ENCODE results near the gene TMIGD1.

Gene TMIGD1

DNA sequence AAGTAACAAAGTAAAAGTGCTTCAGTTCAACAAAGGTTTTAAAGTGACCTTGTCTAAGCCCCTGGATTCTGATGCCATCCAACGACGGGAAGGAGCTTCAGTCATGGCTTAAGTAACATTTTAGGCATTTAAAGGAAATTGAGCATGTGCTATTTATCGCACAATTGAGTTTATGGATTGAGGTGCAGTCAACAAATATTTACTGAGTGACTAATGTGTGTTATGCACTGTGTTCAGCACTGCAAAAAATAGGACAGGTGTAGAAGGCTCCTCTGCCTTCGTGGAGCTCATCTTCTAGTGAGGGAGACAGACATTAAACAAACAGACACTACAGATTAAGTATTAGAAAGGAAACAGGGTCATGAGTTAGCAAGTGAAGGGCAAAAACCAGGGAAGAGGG is 12.5 kb downstream of the TMIGD1 start:
- DNase-seq (ENCODE audit: low read depth in 1 of 2, low spot score in 1 of 2) = no peak
- no peak overlapping the region for H3K27ac ChIP-seq (replicated peaks)
- TF ChIP-seq, protein P1, sequence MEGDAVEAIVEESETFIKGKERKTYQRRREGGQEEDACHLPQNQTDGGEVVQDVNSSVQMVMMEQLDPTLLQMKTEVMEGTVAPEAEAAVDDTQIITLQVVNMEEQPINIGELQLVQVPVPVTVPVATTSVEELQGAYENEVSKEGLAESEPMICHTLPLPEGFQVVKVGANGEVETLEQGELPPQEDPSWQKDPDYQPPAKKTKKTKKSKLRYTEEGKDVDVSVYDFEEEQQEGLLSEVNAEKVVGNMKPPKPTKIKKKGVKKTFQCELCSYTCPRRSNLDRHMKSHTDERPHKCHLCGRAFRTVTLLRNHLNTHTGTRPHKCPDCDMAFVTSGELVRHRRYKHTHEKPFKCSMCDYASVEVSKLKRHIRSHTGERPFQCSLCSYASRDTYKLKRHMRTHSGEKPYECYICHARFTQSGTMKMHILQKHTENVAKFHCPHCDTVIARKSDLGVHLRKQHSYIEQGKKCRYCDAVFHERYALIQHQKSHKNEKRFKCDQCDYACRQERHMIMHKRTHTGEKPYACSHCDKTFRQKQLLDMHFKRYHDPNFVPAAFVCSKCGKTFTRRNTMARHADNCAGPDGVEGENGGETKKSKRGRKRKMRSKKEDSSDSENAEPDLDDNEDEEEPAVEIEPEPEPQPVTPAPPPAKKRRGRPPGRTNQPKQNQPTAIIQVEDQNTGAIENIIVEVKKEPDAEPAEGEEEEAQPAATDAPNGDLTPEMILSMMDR (IDR thresholded peaks at IDR 0.05; ENCODE audit: insufficient read depth, low read length) = no peak
- TF ChIP-seq, protein P2, sequence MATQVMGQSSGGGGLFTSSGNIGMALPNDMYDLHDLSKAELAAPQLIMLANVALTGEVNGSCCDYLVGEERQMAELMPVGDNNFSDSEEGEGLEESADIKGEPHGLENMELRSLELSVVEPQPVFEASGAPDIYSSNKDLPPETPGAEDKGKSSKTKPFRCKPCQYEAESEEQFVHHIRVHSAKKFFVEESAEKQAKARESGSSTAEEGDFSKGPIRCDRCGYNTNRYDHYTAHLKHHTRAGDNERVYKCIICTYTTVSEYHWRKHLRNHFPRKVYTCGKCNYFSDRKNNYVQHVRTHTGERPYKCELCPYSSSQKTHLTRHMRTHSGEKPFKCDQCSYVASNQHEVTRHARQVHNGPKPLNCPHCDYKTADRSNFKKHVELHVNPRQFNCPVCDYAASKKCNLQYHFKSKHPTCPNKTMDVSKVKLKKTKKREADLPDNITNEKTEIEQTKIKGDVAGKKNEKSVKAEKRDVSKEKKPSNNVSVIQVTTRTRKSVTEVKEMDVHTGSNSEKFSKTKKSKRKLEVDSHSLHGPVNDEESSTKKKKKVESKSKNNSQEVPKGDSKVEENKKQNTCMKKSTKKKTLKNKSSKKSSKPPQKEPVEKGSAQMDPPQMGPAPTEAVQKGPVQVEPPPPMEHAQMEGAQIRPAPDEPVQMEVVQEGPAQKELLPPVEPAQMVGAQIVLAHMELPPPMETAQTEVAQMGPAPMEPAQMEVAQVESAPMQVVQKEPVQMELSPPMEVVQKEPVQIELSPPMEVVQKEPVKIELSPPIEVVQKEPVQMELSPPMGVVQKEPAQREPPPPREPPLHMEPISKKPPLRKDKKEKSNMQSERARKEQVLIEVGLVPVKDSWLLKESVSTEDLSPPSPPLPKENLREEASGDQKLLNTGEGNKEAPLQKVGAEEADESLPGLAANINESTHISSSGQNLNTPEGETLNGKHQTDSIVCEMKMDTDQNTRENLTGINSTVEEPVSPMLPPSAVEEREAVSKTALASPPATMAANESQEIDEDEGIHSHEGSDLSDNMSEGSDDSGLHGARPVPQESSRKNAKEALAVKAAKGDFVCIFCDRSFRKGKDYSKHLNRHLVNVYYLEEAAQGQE (IDR thresholded peaks at IDR 0.05; ENCODE audit: insufficient replicate concordance, low read depth) = no peak
- TF ChIP-seq SPI1 (IDR thresholded peaks at IDR 0.05; ENCODE audit: borderline replicate concordance, low read depth) = no peak
- TF ChIP-seq GABPA (IDR thresholded peaks at IDR 0.05; ENCODE audit: low read depth) = no peak
- TF ChIP-seq POLR2AphosphoS5 (IDR thresholded peaks at IDR 0.05; ENCODE audit: low read depth) = no peak
- no peak overlapping the region for H3K4me3 ChIP-seq (replicated peaks; ENCODE audit: insufficient read depth, low read length)
- no peaks in the 10 kb centered on the region for H3K27me3 ChIP-seq (ENCODE audit: insufficient read depth, poor library complexity, severe bottlenecking)

DNA sequence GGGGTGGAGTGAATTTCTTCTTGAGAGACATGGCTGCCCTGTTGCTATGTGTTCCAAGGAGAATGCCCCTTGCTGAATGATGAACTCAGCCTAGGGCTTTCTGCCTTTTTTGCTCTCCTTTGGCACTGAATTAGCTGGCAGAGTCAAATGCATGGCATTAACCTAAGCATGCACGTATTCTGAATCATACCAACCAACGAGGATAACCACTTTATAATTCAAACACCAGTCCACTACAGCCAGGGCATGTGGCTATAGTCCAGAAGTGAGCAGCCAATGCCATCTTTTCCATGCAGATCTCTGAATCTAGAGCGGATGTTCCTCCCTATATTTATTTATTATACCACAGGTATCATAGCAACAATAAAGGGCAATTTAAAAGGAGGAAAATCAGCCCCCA is 15.7 kb downstream of the TMIGD1 start:
- Histone ChIP-seq H3K4me3 (replicated peaks; ENCODE audit: insufficient read depth, low read length) (no peak overlapping the region), H3K27ac (replicated peaks) (no peak overlapping the region), H3K27me3 (ENCODE audit: insufficient read depth, poor library complexity, severe bottlenecking) (no peaks in the 10 kb centered on the region)
- TF ChIP-seq, protein P2 (IDR thresholded peaks at IDR 0.05; ENCODE audit: insufficient replicate concordance, low read depth) = no peak
- no peak for DNase-seq (ENCODE audit: low read depth in 1 of 2, low spot score in 1 of 2)

DNA sequence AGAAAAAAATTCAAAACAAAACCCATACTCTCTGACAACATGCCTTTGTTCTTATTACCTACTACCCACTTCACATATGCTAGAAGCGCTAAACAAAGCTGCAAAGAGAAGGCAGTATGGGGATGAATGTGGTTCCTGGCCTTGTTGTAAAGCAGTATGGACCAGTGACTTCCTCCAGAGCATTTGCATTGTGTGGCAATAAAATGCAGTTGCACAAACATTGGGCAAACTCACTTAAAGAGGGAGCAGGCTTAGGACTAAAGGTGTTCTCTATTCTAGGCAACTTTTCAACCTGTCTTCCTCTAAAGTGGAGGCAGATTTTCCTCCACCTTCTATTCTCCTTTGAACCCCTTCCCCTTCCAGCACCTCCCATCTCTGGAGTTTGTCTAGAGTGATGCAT is 17.1 kb downstream of the TMIGD1 start:
- TF ChIP-seq, protein P2 (IDR thresholded peaks at IDR 0.05; ENCODE audit: insufficient replicate concordance, low read depth) = no peak
- TF ChIP-seq POLR2AphosphoS5 (IDR thresholded peaks at IDR 0.05; ENCODE audit: low read depth) (no peak), GABPA (IDR thresholded peaks at IDR 0.05; ENCODE audit: low read depth) (no peak), SPI1 (IDR thresholded peaks at IDR 0.05; ENCODE audit: borderline replicate concordance, low read depth) (peak; percentile 46; the same call in 1 of the 2 replicates)
- TF ChIP-seq, protein P1 (IDR thresholded peaks at IDR 0.05; ENCODE audit: insufficient read depth, low read length) = no peak

DNA sequence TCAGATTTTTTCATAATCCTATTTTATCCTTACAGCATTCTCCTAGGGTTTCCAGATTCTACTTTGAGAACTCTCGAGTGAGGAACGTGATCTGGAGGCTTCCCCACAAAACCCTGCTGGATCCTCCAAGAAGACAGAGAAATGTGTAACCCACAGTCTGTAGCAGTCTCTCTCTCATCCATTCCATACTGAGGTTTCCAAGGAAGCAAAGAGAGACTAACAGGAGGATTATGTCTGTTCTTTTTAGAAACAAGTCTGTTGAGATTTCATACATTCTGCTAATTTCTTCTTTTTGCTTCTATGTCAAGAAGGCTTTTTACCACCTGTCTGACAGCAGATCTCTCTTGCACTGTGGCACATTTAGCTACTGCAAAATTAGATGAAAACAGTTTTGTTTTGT is 18.8 kb downstream of the TMIGD1 start:
- no peak for DNase-seq (ENCODE audit: low read depth in 1 of 2, low spot score in 1 of 2)
- no peak overlapping the region for H3K4me3 ChIP-seq (replicated peaks; ENCODE audit: insufficient read depth, low read length)
- no peaks in the 10 kb centered on the region for H3K27me3 ChIP-seq (ENCODE audit: insufficient read depth, poor library complexity, severe bottlenecking)
- TF ChIP-seq SPI1 (IDR thresholded peaks at IDR 0.05; ENCODE audit: borderline replicate concordance, low read depth) (no peak), POLR2AphosphoS5 (IDR thresholded peaks at IDR 0.05; ENCODE audit: low read depth) (no peak), GABPA (IDR thresholded peaks at IDR 0.05; ENCODE audit: low read depth) (no peak)
- TF ChIP-seq, protein P1 (IDR thresholded peaks at IDR 0.05; ENCODE audit: insufficient read depth, low read length) = no peak
- TF ChIP-seq, protein P2 (IDR thresholded peaks at IDR 0.05; ENCODE audit: insufficient replicate concordance, low read depth) = no peak
- H3K27ac ChIP-seq (replicated peaks) = no peak overlapping the region

More for the DNA sequence above, 17.1 kb downstream of the TMIGD1 start:
- no peaks in the 10 kb centered on the region for H3K27me3 ChIP-seq (ENCODE audit: insufficient read depth, poor library complexity, severe bottlenecking)
- H3K27ac ChIP-seq (replicated peaks) = no peak overlapping the region
- no peak overlapping the region for H3K4me3 ChIP-seq (replicated peaks; ENCODE audit: insufficient read depth, low read length)
- peak; percentile 61 to 91 for DNase-seq (ENCODE audit: low read depth in 1 of 2, low spot score in 1 of 2)
